Retinal pigment epithelial cell (primary cell): ENCODE measurements around the gene WDFY3.

Source experiments
- DNase-seq: peaks from one replicate; pipeline ENCODE4 v3.0.0-alpha.2; 2010; ENCODE audit warnings: low read depth
- H3K4me3 ChIP-seq: 2 replicates; pipeline ENCODE4 v1.5.1; 2011; ENCODE audit warnings: mild to moderate bottlenecking, low read length, control low read depth, moderate library complexity
- CTCF ChIP-seq: conservative IDR thresholded peaks from 2 replicates; pipeline ENCODE4 v1.5.1; 2011; ENCODE audit warnings: low read depth, low read length, control low read depth, inconsistent platforms

WDFY3 gene

DNA sequence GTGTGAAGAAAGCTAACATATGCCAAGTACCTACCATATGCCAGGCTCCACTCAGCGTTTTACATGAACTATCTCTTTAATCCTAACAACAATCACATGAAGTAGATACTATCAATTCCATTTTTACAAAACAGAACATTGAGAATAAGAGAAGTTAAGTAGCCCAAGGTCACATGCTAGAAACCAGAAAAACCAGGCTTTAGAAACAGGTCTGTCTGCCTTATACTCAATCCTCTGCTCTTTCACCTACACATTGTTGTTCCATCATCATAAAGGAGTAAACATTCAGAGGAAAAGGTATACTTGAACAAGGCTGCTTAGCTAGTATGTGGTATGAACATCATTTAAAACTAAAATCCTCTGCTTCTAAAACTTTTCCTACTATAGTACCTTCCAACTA is 42.1 kb downstream of the WDFY3 start:
- DNase-seq = no peak
- H3K4me3 ChIP-seq = no peak overlapping the region
- no peak for TF ChIP-seq CTCF

DNA sequence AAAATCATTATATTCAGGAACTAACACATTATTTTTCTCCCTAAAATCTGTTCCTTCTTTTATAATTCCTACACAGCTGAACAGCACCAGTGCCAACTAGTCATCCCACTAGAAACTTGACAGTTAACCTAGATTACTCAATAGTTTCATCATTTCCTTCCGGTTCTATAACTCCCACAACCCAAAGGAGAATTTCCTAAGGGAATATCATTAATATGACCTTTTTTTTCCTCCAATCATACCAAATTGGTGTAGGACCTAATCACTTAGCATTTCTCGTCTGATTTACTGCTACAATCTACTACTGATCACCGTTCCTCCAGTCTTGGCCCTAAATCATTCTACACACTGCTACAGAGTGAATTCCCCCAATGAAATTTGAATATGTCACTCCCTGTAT is 45.9 kb downstream of the WDFY3 start:
- no peak for DNase-seq
- no peak for TF ChIP-seq CTCF
- H3K4me3 ChIP-seq = no peak overlapping the region

GRCh38 chr4:84917869-84918600 is 48.5 kb downstream of the WDFY3 start:
- no peak for TF ChIP-seq CTCF
- no peak overlapping the region for H3K4me3 ChIP-seq
- no peak for DNase-seq

GRCh38 chr4:84917086-84917821 is 49.2 kb downstream of the WDFY3 start:
- H3K4me3 ChIP-seq = no peak overlapping the region
- DNase-seq = no peak
- TF ChIP-seq CTCF = no peak

- no peak for TF ChIP-seq CTCF
- DNase-seq = no peak
- H3K4me3 ChIP-seq = no peak overlapping the region
Observed at GRCh38 chr4:84916227-84916626, 50.3 kb downstream of the WDFY3 start.

DNA sequence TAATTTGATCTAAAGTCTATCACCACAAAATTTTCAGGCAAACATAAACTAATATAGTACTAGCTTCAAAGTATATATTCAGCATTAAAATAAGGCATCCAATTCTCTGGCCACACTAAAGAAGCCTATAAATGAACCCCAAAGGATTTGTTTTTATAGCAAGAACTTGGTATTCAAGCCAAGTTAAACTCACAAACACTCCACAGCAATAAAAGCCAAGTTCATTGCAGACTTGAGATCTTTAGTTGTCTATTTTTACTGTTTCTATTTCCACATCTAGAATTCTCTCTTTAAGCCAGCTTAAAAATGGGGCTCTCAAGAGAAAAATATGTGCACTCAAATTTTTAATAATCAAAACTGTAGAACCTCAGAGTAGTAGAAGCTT is 51.1 kb downstream of the WDFY3 start:
- no peak for DNase-seq
- TF ChIP-seq CTCF = no peak
- no peak overlapping the region for H3K4me3 ChIP-seq
